Heart right ventricle (tissue), 16 donors: ENCODE measurements around the gene RFX1. TPM values are rescaled to one million over a fixed set of nuclear protein-coding genes. Genes with fewer than 3 reads are reported as not detected.

ENCODE experiments used
- ATAC-seq, 8 donors: fragments of 200-7000 bp; cut with Tn5 transposase; one replicate each; pipeline ENCODE4 v1.9.1; 2020; ENCODE audit warnings: mild to moderate bottlenecking in 8 of 8, moderate library complexity in 8 of 8, moderate number of reproducible peaks in 1 of 8
- DNase-seq, 2 donors: peaks; one replicate each; pipeline ENCODE4 v3.0.0-alpha.2; 2020
- H3K27ac ChIP-seq, 10 donors: fragments of 200-600 bp; sonication (generic) in 2 of 10; one replicate each; pipeline versions ENCODE4 v1.5.0 to v1.8.0; 2020 to 2022; ENCODE audit warnings: mild to moderate bottlenecking in 3 of 10
- H3K27me3 ChIP-seq, 7 donors: fragments of 200-600 bp; one replicate each; pipeline ENCODE4 v1.8.0; 2021 to 2022; ENCODE audit warnings: mild to moderate bottlenecking in 2 of 7
- H3K36me3 ChIP-seq, 9 donors: fragments of 200-600 bp; sonication (generic) in 1 of 9; one replicate each; pipeline versions ENCODE4 v1.5.0 to v1.8.0; 2020 to 2022; ENCODE audit warnings: mild to moderate bottlenecking in 2 of 9
- H3K4me1 ChIP-seq, 9 donors: fragments of 200-600 bp; sonication (generic) in 1 of 9; one replicate each; pipeline versions ENCODE4 v1.5.0 to v1.8.0; 2020 to 2022; ENCODE audit warnings: mild to moderate bottlenecking in 4 of 9
- H3K4me3 ChIP-seq, 10 donors: fragments of 200-600 bp; sonication (generic) in 2 of 10; one replicate each; pipeline versions ENCODE4 v1.5.0 to v1.8.0; 2020 to 2022; ENCODE audit warnings: mild to moderate bottlenecking in 7 of 10, moderate library complexity in 2 of 10
- H3K9me3 ChIP-seq, 11 donors: fragments of 200-600 bp in 10 of 11; sonication (generic) in 2 of 11; one replicate each; pipeline versions ENCODE4 v1.5.0 to v1.8.0; 2013 to 2022; ENCODE audit warnings: mild to moderate bottlenecking in 2 of 11, control low read depth in 1 of 11, moderate library complexity in 1 of 11
- WGBS, 2 donors: extraction: QIAGEN DNeasy Blood & Tissue Kit; methylation state at CpG; one replicate each; pipeline ENCODE4 v1.1.7; 2013; ENCODE audit warnings: inconsistent platforms in 1 of 2; 5-methylcytosine and 5-hydroxymethylcytosine counted together
- intact Hi-C, 10 donors: fragments of 100-400 bp; cut with DNase I; formaldehyde crosslinking; loops; one replicate each; pipeline versions ENCODE4 v1.11.1 to v1.14.2; 2022
- polyA plus RNA-seq, 2 donors: library from polyadenylated mRNA; stranded (reverse); fragments of 200-250 nt; gene quantifications; one replicate each; pipeline ENCODE4 v1.2.3, GENCODE V29; 2013
- total RNA-seq, 10 donors: library from RNA; stranded (reverse); fragmentation: NEBNext Ultra II Directional in 3 of 10; extraction: Animal tissue kit (Norgen Biotek cat#: 25700) in 3 of 10; gene quantifications; one replicate each; pipeline versions ENCODE4 v1.2.1 to v1.2.4, GENCODE V29; 2021 to 2023
- TF ChIP-seq, protein P1 (sequence below), 9 donors: fragments of 200-600 bp; sonication (generic) in 2 of 9; IDR thresholded peaks; one replicate each; pipeline versions ENCODE4 v1.5.0 to v1.8.0; 2021 to 2022; ENCODE audit warnings: antibody characterized with exemption in 9 of 9, mild to moderate bottlenecking in 5 of 9, moderate library complexity in 1 of 9
- donor health status: Arrhythmogenic right ventricular cardiomyopathy.
- donor health status: ischemic (EF 13 %, LVEDD 7.1; RV severe dilation, severe dysfunction).
- donor health status: healthy with polysubstance abuse.
- donor health status: DM: no; HTN: yes; CAD: no.
- donor health status: DM: no; HTN: no; CAD: no.
- donor health status: ischemic (EF 25% LVEDD 6.9; RV normal size, moderate dysfunction).
- donor health status: ischemic (EF 25% LVEDD 5.7; RV mildly dilated, moderate dysfunction).
- donor health status: healthy.
- donor health status: DM: yes; HTN: yes; CAD: no.
- donor health status: Ischemic cardiomyopathy.
- donor health status: ischemic (EF 35%, LVEDD 5.7; RV mildly dilated, moderate dysfunction).
- donor health status: nonischemic (EF 11% LVEDD 7.7; RV severe dilation, severe dysfunction).
- donor health status: DM: yes; HTN: yes; CAD: no.
- donor health status: PGD.
- donor health status: ischemic (EF 29% LVEDD 5.4; RV normal size, mild dysfunction).
- donor health status: nonischemic (EF 23%, LVEDD 6.1; RV moderate dilation, normal function).

RFX1 gene
- total and polyA plus RNA-seq, 12 donors = 2.7 to 15.8 (median 11.8) TPM

DNA sequence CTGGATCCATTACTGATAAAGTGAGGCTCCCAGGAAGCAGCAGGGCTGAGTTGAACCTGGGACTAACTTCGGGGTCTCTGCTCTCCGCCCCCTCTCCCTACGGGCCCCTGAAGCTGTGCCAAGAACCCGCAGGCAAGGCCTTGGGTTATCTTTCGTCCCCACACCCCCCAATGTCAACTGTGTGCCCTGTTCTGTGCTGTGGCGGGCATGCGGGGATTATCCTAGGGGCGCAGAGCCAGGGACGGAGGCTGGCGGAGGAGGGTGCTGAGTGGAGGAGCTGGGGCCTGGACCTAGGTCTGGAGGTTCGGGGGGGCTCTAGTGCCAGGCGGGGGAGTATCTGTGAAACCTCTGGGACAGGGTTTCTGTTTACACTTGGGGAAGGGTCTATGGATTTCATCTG lies 26.4 kb downstream of the RFX1 start:
- Histone ChIP-seq H3K36me3 (peaks cover 0 to 45% (median 0%) of the 10 kb centered on the region in 9 donors), H3K27me3 (no peaks in the 10 kb centered on the region), H3K27ac (peak overlapping the region in 6 of 10 donors; percentile 77 to 89 (median 86)), H3K4me3 (peak overlapping the region in 5 of 10 donors; percentile 56 to 67 (median 58)), H3K4me1 (peaks cover 6 to 48% (median 27%) of the 10 kb centered on the region in 9 donors), H3K9me3 (no peaks in the 10 kb centered on the region)
- TF ChIP-seq, protein P1, sequence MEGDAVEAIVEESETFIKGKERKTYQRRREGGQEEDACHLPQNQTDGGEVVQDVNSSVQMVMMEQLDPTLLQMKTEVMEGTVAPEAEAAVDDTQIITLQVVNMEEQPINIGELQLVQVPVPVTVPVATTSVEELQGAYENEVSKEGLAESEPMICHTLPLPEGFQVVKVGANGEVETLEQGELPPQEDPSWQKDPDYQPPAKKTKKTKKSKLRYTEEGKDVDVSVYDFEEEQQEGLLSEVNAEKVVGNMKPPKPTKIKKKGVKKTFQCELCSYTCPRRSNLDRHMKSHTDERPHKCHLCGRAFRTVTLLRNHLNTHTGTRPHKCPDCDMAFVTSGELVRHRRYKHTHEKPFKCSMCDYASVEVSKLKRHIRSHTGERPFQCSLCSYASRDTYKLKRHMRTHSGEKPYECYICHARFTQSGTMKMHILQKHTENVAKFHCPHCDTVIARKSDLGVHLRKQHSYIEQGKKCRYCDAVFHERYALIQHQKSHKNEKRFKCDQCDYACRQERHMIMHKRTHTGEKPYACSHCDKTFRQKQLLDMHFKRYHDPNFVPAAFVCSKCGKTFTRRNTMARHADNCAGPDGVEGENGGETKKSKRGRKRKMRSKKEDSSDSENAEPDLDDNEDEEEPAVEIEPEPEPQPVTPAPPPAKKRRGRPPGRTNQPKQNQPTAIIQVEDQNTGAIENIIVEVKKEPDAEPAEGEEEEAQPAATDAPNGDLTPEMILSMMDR (IDR thresholded peaks at IDR 0.05) = no peak
- intact Hi-C loops = no loop called here
- ATAC-seq = no peak
- no peak for DNase-seq
- WGBS, 2 donors = 76 to 78% methylated on average over 12 of the region's 12 CpGs

DNA sequence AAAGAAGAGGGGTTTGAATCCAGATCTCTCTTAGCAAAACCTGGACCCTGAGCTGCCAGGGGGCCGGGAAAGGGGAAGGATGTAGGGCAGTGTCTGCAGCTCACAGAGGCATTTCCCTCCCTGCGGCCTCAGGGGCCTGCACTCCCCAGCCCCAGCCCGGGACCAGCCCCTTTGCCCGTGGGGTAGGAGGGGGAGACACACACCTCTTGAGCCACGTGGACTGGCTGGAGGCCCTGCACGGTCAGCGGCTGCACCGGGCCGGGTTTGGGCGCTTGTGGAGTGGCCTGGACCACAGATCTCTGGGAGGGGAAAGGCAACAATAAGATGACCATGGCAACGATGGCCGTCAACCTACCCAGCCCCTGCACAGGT lies 26.9 kb downstream of the RFX1 start:
- ATAC-seq = peak in 1 of 8 donors; percentile 13
- H3K4me1 ChIP-seq = peaks cover 6 to 48% (median 27%) of the 10 kb centered on the region in 9 donors
- intact Hi-C loops = no loop called here

DNA sequence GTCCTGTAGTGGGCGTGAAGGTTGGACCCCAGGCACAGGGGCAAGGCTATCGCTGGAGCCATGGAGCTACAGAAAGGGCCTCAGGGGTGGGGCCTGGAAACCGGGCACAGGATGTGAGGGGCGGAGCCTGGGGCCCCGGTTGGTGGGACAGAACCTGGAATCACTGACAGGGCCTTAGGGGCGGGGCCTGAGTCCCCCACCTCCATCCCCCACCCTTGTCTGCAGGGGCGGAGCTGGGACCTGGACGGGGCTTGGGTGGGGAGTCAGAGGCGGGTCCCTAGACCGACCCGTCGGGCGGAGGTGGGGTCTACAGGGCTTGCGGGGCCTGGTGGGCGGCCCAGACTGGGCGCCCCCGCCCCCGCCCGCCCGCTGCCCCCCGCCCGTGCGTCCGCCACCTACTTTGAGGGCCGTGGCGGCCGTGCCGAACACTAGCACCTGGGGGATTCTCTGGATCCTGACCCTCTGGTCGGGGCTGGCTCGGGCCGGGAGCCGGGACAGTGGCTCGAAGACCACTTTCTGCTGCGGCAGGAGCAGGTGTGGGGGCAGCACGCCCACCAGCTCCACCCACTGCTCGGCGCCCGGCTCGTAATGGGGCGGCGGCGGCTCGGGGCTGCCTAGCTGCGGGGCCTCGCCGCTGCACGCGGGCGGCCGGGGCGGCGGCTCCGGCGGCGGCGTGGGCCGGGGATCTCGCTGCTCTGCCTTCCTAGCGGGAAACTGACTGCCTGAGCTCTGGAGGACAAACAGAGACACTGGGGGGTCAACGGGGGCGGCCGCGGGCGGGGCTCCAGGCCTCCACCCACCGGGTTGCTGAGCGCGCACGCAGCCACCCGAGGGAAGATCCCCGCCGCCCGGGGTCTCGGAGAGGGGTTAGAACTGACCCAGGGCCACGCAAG lies 27.5 kb downstream of the RFX1 start:
- peak overlapping the region; percentile 32 to 89 (median 84) for H3K27ac ChIP-seq
- no peaks in the 10 kb centered on the region for H3K27me3 ChIP-seq
- TF ChIP-seq, protein P1 (IDR thresholded peaks at IDR 0.05) = no peak
- DNase-seq = peak; percentile 87 to 89
- H3K36me3 ChIP-seq = peaks cover 0 to 55% (median 0%) of the 10 kb centered on the region in 9 donors
- intact Hi-C loops = no loop called here
- H3K9me3 ChIP-seq = no peaks in the 10 kb centered on the region
- H3K4me3 ChIP-seq = peak overlapping the region; percentile 28 to 67 (median 57)
- peaks cover 6 to 48% (median 27%) of the 10 kb centered on the region in 9 donors for H3K4me1 ChIP-seq
- peak; percentile 84 to 91 (median 88) for ATAC-seq
- 3 to 5% methylated on average over 59 to 74 of the region's 74 CpGs for whole genome bisulfite sequencing, 2 donors

More for the DNA sequence above, 26.9 kb downstream of the RFX1 start:
- DNase-seq = no peak
- Histone ChIP-seq H3K9me3 (no peaks in the 10 kb centered on the region), H3K27ac (peak overlapping the region in 9 of 10 donors; percentile 72 to 89 (median 84)), H3K4me3 (peak overlapping the region; percentile 28 to 67 (median 57)), H3K27me3 (no peaks in the 10 kb centered on the region), H3K36me3 (peaks cover 0 to 49% (median 0%) of the 10 kb centered on the region in 9 donors)
- TF ChIP-seq, protein P1 (IDR thresholded peaks at IDR 0.05) = no peak
- WGBS, 2 donors = 15 to 21% methylated on average over 12 of the region's 12 CpGs

DNA sequence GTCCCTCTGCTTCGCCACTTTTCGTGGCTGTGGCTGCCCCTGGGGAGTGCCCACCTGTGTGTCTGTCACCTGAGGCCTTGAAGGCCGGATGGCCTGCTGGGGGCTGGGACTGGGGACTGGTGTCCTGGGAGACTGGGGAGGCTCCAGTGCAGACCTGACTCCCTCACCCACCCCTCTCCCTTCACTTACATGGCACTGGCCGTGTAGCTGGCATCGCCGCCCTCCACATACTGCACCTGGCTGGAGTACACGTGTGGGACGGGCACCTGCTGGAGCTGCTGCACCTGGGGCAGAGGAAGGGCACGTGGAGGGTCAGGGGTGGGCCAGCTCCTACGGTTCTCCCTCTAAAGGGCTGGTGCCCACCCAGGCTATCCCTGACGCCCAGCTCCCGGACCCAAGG lies 28.3 kb downstream of the RFX1 start:
- peak overlapping the region; percentile 32 to 89 (median 84) for H3K27ac ChIP-seq
- ATAC-seq (peak in 2 of 8 donors; percentile 0 to 3), DNase-seq (no peak)
- H3K4me3 ChIP-seq = peak overlapping the region in 2 of 10 donors; percentile 58 to 60
- no peaks in the 10 kb centered on the region for H3K27me3 ChIP-seq
- peaks cover 6 to 48% (median 27%) of the 10 kb centered on the region in 9 donors for H3K4me1 ChIP-seq
- WGBS, 2 donors = 90 to 93% methylated on average over 12 of the region's 12 CpGs
- peaks cover 0 to 58% (median 0%) of the 10 kb centered on the region in 9 donors for H3K36me3 ChIP-seq
- intact Hi-C loops = loop anchor here in 1 of 10 donors (2.0 kb wide), 1 partner anchor 27 kb away; no protein-coding TSS in a partner anchor
- TF ChIP-seq, protein P1 (IDR thresholded peaks at IDR 0.05) = no peak
- H3K9me3 ChIP-seq = no peaks in the 10 kb centered on the region
